Measurements from ENCODE around the gene GSTA3.

GRCh38 chr6:52933778-52934177 is 24.3 kb upstream of the GSTA3 start:
- TF ChIP-seq, protein P1, sequence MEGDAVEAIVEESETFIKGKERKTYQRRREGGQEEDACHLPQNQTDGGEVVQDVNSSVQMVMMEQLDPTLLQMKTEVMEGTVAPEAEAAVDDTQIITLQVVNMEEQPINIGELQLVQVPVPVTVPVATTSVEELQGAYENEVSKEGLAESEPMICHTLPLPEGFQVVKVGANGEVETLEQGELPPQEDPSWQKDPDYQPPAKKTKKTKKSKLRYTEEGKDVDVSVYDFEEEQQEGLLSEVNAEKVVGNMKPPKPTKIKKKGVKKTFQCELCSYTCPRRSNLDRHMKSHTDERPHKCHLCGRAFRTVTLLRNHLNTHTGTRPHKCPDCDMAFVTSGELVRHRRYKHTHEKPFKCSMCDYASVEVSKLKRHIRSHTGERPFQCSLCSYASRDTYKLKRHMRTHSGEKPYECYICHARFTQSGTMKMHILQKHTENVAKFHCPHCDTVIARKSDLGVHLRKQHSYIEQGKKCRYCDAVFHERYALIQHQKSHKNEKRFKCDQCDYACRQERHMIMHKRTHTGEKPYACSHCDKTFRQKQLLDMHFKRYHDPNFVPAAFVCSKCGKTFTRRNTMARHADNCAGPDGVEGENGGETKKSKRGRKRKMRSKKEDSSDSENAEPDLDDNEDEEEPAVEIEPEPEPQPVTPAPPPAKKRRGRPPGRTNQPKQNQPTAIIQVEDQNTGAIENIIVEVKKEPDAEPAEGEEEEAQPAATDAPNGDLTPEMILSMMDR (IDR thresholded peaks at IDR 0.05; ENCODE audit: low read length) = no peak
- TF ChIP-seq EZH2 (IDR thresholded peaks at IDR 0.05; ENCODE audit: borderline replicate concordance, low read length) = no peak

All from OCI-LY1 (cell line).